ENCODE measurements around the gene IL1RAPL2.

- TF ChIP-seq CTCF (IDR thresholded peaks at IDR 0.05) (no peak), POLR2A (IDR thresholded peaks at IDR 0.05) (no peak)
These were observed 1209.7 kb downstream of the IL1RAPL2 start for GRCh38 chrX:105775679-105776078.

Measured in right lobe of liver (tissue), 4 donors.